Central memory CD8-positive, alpha-beta T cell (primary cell): ENCODE data around the gene CBX5.
"Not testable (repeated sequence)": the region's sequence is repeated elsewhere in the genome, so short reads cannot be mapped to it uniquely, and the experiment has no call there.

Experiments used
- ATAC-seq: fragments of 150-1000 bp; cut with Tn5 transposase; replicated peaks from 2 replicates; pipeline ENCODE4 v1.10.0; 2022; ENCODE audit warnings: mild to moderate bottlenecking, moderate FRiP score, moderate number of reproducible peaks; ENCODE audit not compliant: poor library complexity, severe bottlenecking; ENCODE audit errors: extremely low read depth
- DNase-seq, 2 donors: peaks; one replicate each; pipeline ENCODE4 v3.0.0; 2021; ENCODE audit warnings: low spot score in 2 of 2
- H3K27ac Mint-ChIP-seq: one replicate; pipeline ENCODE4 v1.8.0; 2022; ENCODE audit warnings: low read depth, mild to moderate bottlenecking, moderate library complexity, mixed read lengths
- H3K27me3 Mint-ChIP-seq: one replicate; pipeline ENCODE4 v1.8.0; 2022; ENCODE audit warnings: mixed read lengths
- H3K36me3 Mint-ChIP-seq: one replicate; pipeline ENCODE4 v1.8.0; 2022; ENCODE audit warnings: mild to moderate bottlenecking, moderate library complexity, mixed read lengths; ENCODE audit not compliant: insufficient read depth
- H3K4me1 Mint-ChIP-seq: one replicate; pipeline ENCODE4 v1.8.0; 2022; ENCODE audit warnings: mixed read lengths
- H3K4me3 Mint-ChIP-seq: one replicate; pipeline ENCODE4 v1.8.0; 2022; ENCODE audit warnings: mild to moderate bottlenecking, moderate library complexity, mixed read lengths
- H3K9me3 Mint-ChIP-seq: one replicate; pipeline ENCODE4 v1.8.0; 2022; ENCODE audit warnings: mixed read lengths

Gene CBX5

GRCh38 chr12:54279632-54280467 is at the start of gene CBX5:
TSS of gene CBX5 (minus strand) at chr12:54280122. CDS start at chr12:54257650, 22,472 bp downstream.
- Mint-ChIP-seq H3K27ac (no peak within 1 kb of the TSS), H3K4me1 (peaks cover 59% of the 10 kb centered on the region)
- peak; percentile 74 for ATAC-seq

GRCh38 chr12:54328595-54329337 is 48.8 kb upstream of the CBX5 start:
- Mint-ChIP-seq H3K27me3 (no peaks in the 10 kb centered on the region), H3K36me3 (peaks cover 9% of the 10 kb centered on the region), H3K9me3 (no peaks in the 10 kb centered on the region), H3K27ac (no peak overlapping the region), H3K4me3 (peak overlapping the region; percentile 15), H3K4me1 (peaks cover 50% of the 10 kb centered on the region)
- DNase-seq (no peak), ATAC-seq (no peak)

More at GRCh38 chr12:54279632-54280467, at the start of gene CBX5:
- Mint-ChIP-seq H3K9me3 (no peaks in the 10 kb centered on the region), H3K4me3 (no peak within 1 kb of the TSS), H3K36me3 (peaks cover 11% of the 10 kb centered on the region), H3K27me3 (no peaks in the 10 kb centered on the region)
- peak; percentile 99 to 100 for DNase-seq

DNA sequence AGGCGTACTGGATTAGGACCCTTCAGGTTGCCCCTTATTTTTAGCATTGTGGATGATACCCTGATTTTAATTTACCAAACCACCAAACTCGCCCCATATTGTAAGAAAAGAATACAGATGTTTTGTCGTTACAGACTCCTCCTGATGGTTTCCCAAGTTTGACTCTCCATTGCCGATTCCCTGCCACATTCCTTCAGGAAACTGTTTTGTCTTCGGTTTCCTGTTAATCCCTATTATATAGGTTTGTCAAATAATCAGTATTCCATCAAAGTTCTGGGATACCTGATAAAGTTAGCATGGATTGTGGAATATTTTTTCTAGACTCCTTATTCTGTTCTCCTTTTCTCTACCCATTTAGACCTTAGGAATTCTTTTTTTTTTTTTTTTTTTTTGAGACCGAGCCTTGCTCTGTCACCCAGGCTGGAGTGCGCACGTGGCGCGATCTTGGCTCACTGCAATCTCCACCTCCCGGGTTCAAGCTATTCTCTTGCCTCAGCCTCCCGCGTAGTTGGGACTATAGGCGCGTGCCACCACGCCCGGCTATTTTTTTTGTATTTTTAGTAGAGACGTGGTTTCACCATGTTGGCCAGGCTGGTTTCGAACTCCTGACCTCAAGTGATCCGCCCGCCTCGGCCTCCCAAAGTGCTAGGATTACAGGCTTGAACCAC is 45.7 kb upstream of the CBX5 start:
- H3K4me3 Mint-ChIP-seq = peak overlapping the region; percentile 96
- not testable (repeated sequence) for H3K27me3 Mint-ChIP-seq, DNase-seq, H3K9me3 Mint-ChIP-seq, ATAC-seq
- peak overlapping the region; percentile 100 for H3K27ac Mint-ChIP-seq
- H3K36me3 Mint-ChIP-seq = peaks cover 11% of the 10 kb centered on the region
- H3K4me1 Mint-ChIP-seq = peaks cover 47% of the 10 kb centered on the region

GRCh38 chr12:54324617-54325441 is 44.9 kb upstream of the CBX5 start, which contains the start of gene COPZ1:
TSS of gene COPZ1 (plus strand) at chr12:54325131. CDS start at chr12:54325164, 33 bp downstream.
- peaks cover 11% of the 10 kb centered on the region for H3K36me3 Mint-ChIP-seq
- peak within 1 kb of the TSS; percentile 100 for H3K27ac Mint-ChIP-seq
- no peaks in the 10 kb centered on the region for H3K27me3 Mint-ChIP-seq
- peak within 1 kb of the TSS; percentile 96 for H3K4me3 Mint-ChIP-seq
- no peaks in the 10 kb centered on the region for H3K9me3 Mint-ChIP-seq
- ATAC-seq (peak; percentile 98), DNase-seq (peak; percentile 83 to 92)
- peaks cover 41% of the 10 kb centered on the region for H3K4me1 Mint-ChIP-seq

- peaks cover 9% of the 10 kb centered on the region for H3K36me3 Mint-ChIP-seq
- no peaks in the 10 kb centered on the region for H3K9me3 Mint-ChIP-seq
- ATAC-seq (no peak), DNase-seq (no peak)
- H3K27me3 Mint-ChIP-seq = no peaks in the 10 kb centered on the region
- no peak overlapping the region for H3K4me3 Mint-ChIP-seq
- H3K27ac Mint-ChIP-seq = no peak overlapping the region
- peaks cover 18% of the 10 kb centered on the region for H3K4me1 Mint-ChIP-seq
These were observed 41.4 kb upstream of the CBX5 start for GRCh38 chr12:54321363-54321762.

- not testable (repeated sequence) for H3K27me3 Mint-ChIP-seq, DNase-seq, H3K4me3 Mint-ChIP-seq, ATAC-seq, H3K36me3 Mint-ChIP-seq, H3K27ac Mint-ChIP-seq, H3K4me1 Mint-ChIP-seq, H3K9me3 Mint-ChIP-seq
These were observed 32.4 kb upstream of the CBX5 start for GRCh38 chr12:54312309-54312708.

- H3K27me3 Mint-ChIP-seq = peaks cover 9% of the 10 kb centered on the region
- DNase-seq (no peak), ATAC-seq (no peak)
- H3K4me3 Mint-ChIP-seq = no peak overlapping the region
- no peaks in the 10 kb centered on the region for H3K9me3 Mint-ChIP-seq
- H3K4me1 Mint-ChIP-seq = peaks cover 14% of the 10 kb centered on the region
- no peak overlapping the region for H3K27ac Mint-ChIP-seq
- no peaks in the 10 kb centered on the region for H3K36me3 Mint-ChIP-seq
These were observed 31.1 kb upstream of the CBX5 start for GRCh38 chr12:54311051-54311450.

- peak overlapping the region; percentile 47 for H3K27ac Mint-ChIP-seq
- H3K4me3 Mint-ChIP-seq = no peak overlapping the region
- DNase-seq = no peak
- H3K36me3 Mint-ChIP-seq = no peaks in the 10 kb centered on the region
- ATAC-seq = peak; percentile 28
- peaks cover 19% of the 10 kb centered on the region for H3K27me3 Mint-ChIP-seq
- H3K4me1 Mint-ChIP-seq = peaks cover 29% of the 10 kb centered on the region
- no peaks in the 10 kb centered on the region for H3K9me3 Mint-ChIP-seq
These were observed 27.2 kb upstream of the CBX5 start for GRCh38 chr12:54306925-54307741.

GRCh38 chr12:54304187-54304810 is 24.4 kb upstream of the CBX5 start:
- Mint-ChIP-seq H3K27me3 (peaks cover 38% of the 10 kb centered on the region), H3K4me1 (peaks cover 35% of the 10 kb centered on the region), H3K4me3 (peak overlapping the region; percentile 59), H3K9me3 (no peaks in the 10 kb centered on the region), H3K36me3 (peaks cover 1% of the 10 kb centered on the region), H3K27ac (no peak overlapping the region)
- ATAC-seq (peak; percentile 61), DNase-seq (no peak)

- Mint-ChIP-seq H3K4me3 (no peak overlapping the region), H3K9me3 (no peaks in the 10 kb centered on the region), H3K27ac (no peak overlapping the region), H3K4me1 (peaks cover 35% of the 10 kb centered on the region), H3K36me3 (peaks cover 1% of the 10 kb centered on the region), H3K27me3 (peaks cover 44% of the 10 kb centered on the region)
- ATAC-seq = no peak
- DNase-seq = no peak
These were observed 23.7 kb upstream of the CBX5 start for GRCh38 chr12:54303640-54304039.
